ENCODE data around the gene MCRIP2.

GRCh38 chr16:596736-597060 is 44.9 kb upstream of the MCRIP2 start:
- TF ChIP-seq POLR2A (IDR thresholded peaks at IDR 0.05) (no peak), CTCF (IDR thresholded peaks at IDR 0.05) (no peak)

All from right lobe of liver (tissue), 4 donors.